Liver (tissue), 9 donors: ENCODE results near the gene MYO15A. TPM values are rescaled to one million over a fixed set of nuclear protein-coding genes. Genes with fewer than 3 reads are reported as not detected.

Source experiments
- DNase-seq: peaks from one replicate; pipeline ENCODE4 v3.0.0-alpha.2; 2017; ENCODE audit warnings: low spot score
- H3K27ac ChIP-seq, 2 donors: one replicate each; pipeline ENCODE4 v1.7.0; 2013; ENCODE audit warnings: inconsistent platforms in 2 of 2, low read length in 2 of 2, control low read depth in 1 of 2, low read depth in 1 of 2, mild to moderate bottlenecking in 1 of 2
- H3K27me3 ChIP-seq, 4 donors: one replicate each; pipeline versions ENCODE4 v1.6.1 to v1.7.0; 2013; ENCODE audit warnings: low read length in 3 of 4, inconsistent platforms in 1 of 4, mild to moderate bottlenecking in 1 of 4, moderate library complexity in 1 of 4; ENCODE audit not compliant: control insufficient read depth in 4 of 4, insufficient read depth in 4 of 4
- H3K36me3 ChIP-seq, 4 donors: one replicate each; pipeline versions ENCODE4 v1.6.1 to v1.7.0; 2013; ENCODE audit warnings: low read length in 3 of 4, mild to moderate bottlenecking in 3 of 4, low read depth in 1 of 4, moderate library complexity in 1 of 4; ENCODE audit not compliant: control insufficient read depth in 4 of 4, insufficient read depth in 3 of 4
- H3K4me1 ChIP-seq, 4 donors: one replicate each; pipeline versions ENCODE4 v1.6.1 to v1.7.0; 2013; ENCODE audit warnings: low read length in 3 of 4, mild to moderate bottlenecking in 3 of 4, moderate library complexity in 1 of 4; ENCODE audit not compliant: control insufficient read depth in 4 of 4, insufficient read depth in 4 of 4
- H3K4me3 ChIP-seq, 3 donors: one replicate each; pipeline versions ENCODE4 v1.6.1 to v1.7.0; 2013; ENCODE audit warnings: low read length in 3 of 3, control low read depth in 1 of 3, low read depth in 1 of 3, mild to moderate bottlenecking in 1 of 3
- H3K9ac ChIP-seq, 2 donors: one replicate each; pipeline ENCODE4 v1.7.0; 2013; ENCODE audit warnings: low read length in 2 of 2, mild to moderate bottlenecking in 2 of 2, moderate library complexity in 2 of 2, control low read depth in 1 of 2, low read depth in 1 of 2
- H3K9me3 ChIP-seq, 4 donors: one replicate each; pipeline versions ENCODE4 v1.6.1 to v1.7.0; 2013; ENCODE audit warnings: low read length in 3 of 4; ENCODE audit not compliant: control insufficient read depth in 4 of 4
- ATF3 ChIP-seq: IDR thresholded peaks from 2 replicates; pipeline ENCODE4 v1.6.1; 2016; ENCODE audit warnings: antibody characterized with exemption
- CTCF ChIP-seq: fragments of 150-350 bp; IDR thresholded peaks from 2 replicates; pipeline ENCODE4 v1.5.1; 2017; ENCODE audit warnings: improper control_type of control experiment, low read depth, low read length; ENCODE audit not compliant: missing input control
- EGR1 ChIP-seq, 2 donors: IDR thresholded peaks; 2 replicates each; pipeline ENCODE4 v1.6.1; 2016 to 2018; ENCODE audit warnings: antibody characterized with exemption in 2 of 2, low read depth in 2 of 2
- FOXA1 ChIP-seq: IDR thresholded peaks from 2 replicates; pipeline ENCODE4 v1.6.1; 2016; ENCODE audit warnings: antibody characterized with exemption
- FOXA2 ChIP-seq: IDR thresholded peaks from 2 replicates; pipeline ENCODE4 v1.6.1; 2016; ENCODE audit warnings: antibody characterized with exemption
- HNF4A ChIP-seq, 2 donors: conservative IDR thresholded peaks; 2 replicates each; pipeline ENCODE4 v1.6.1; 2016; ENCODE audit warnings: antibody characterized with exemption in 2 of 2, mild to moderate bottlenecking in 2 of 2
- MAX ChIP-seq: IDR thresholded peaks from 2 replicates; pipeline ENCODE4 v1.6.1; 2016; ENCODE audit warnings: antibody characterized with exemption
- RAD21 ChIP-seq, 2 donors: IDR thresholded peaks; 2 replicates each; pipeline ENCODE4 v1.6.1; 2016; ENCODE audit warnings: antibody characterized with exemption in 2 of 2, mild to moderate bottlenecking in 2 of 2
- REST ChIP-seq: IDR thresholded peaks from 2 replicates; pipeline ENCODE4 v1.6.1; 2016; ENCODE audit warnings: antibody characterized with exemption, mild to moderate bottlenecking
- RXRA ChIP-seq, 2 donors: IDR thresholded peaks; 2 replicates each; pipeline ENCODE4 v1.6.1; 2017 to 2018; ENCODE audit warnings: antibody characterized with exemption in 2 of 2, mild to moderate bottlenecking in 1 of 2
- SP1 ChIP-seq: IDR thresholded peaks from 2 replicates; pipeline ENCODE4 v1.6.1; 2018; ENCODE audit warnings: antibody characterized with exemption, mild to moderate bottlenecking
- YY1 ChIP-seq: IDR thresholded peaks from 2 replicates; pipeline ENCODE4 v1.6.1; 2016; ENCODE audit warnings: antibody characterized with exemption, mild to moderate bottlenecking
- WGBS: extraction: QIAGEN DNeasy Blood & Tissue Kit; methylation state at CpG from one replicate; pipeline ENCODE4 v1.1.7; 2013; 5-methylcytosine and 5-hydroxymethylcytosine counted together
- polyA plus RNA-seq, 2 donors: library from polyadenylated mRNA; stranded (reverse) in 1 of 2; unstranded in 1 of 2; fragments of 200-250 nt in 1 of 2; fragments of >200 nt in 1 of 2; fragmentation: Nextera tagmentation in 1 of 2; extraction: Ambion mirVana in 1 of 2; gene quantifications; one replicate each; pipeline versions ENCODE4 v1.2.1 to v1.2.3, GENCODE V29; 2013 to 2015
- total RNA-seq, 2 donors: library from RNA; depleted of rRNA; stranded (reverse); fragments of >200 nt; gene quantifications; one replicate each; pipeline ENCODE4 v1.2.3, GENCODE V29; 2014
- donor health status: healthy.
- donor health status: healthy.
- donor health status: healthy.
- donor health status: healthy.
- donor health status: healthy.

Gene MYO15A
- total and polyA plus RNA-seq, 4 donors, result 0.15 to 2.9 (median 0.97) TPM

- H3K36me3 ChIP-seq, result no peaks in the 10 kb centered on the region
- H3K27ac ChIP-seq, result no peak overlapping the region
- H3K27me3 ChIP-seq, result no peaks in the 10 kb centered on the region
- peaks cover 7 to 27% (median 24%) of the 10 kb centered on the region in 4 donors for H3K4me1 ChIP-seq
- no peak overlapping the region for H3K9ac ChIP-seq
- H3K9me3 ChIP-seq, result no peaks in the 10 kb centered on the region
- H3K4me3 ChIP-seq, result no peak overlapping the region
- 84% methylated on average over 18 of the region's 18 CpGs for WGBS
- no peak for TF ChIP-seq FOXA2
- no peak for TF ChIP-seq ATF3
- TF ChIP-seq CTCF, result no peak
- TF ChIP-seq HNF4A (conservative IDR thresholded peaks at IDR 0.05), result no peak
- no peak for TF ChIP-seq SP1
- DNase-seq, result no peak
Observed at GRCh38 chr17:18143044-18143936, 34.7 kb downstream of the MYO15A start.

GRCh38 chr17:18144261-18144660 lies 35.7 kb downstream of the MYO15A start:
- no peaks in the 10 kb centered on the region for H3K9me3 ChIP-seq
- 93% methylated on average over 4 of the region's 4 CpGs for WGBS
- H3K4me1 ChIP-seq, result peaks cover 2 to 19% (median 15%) of the 10 kb centered on the region in 4 donors
- no peaks in the 10 kb centered on the region for H3K27me3 ChIP-seq
- no peak overlapping the region for H3K4me3 ChIP-seq
- TF ChIP-seq FOXA2, result no peak
- TF ChIP-seq EGR1 (IDR thresholded peaks at IDR 0.05; ENCODE audit: low read depth in 2 of 2), result no peak
- TF ChIP-seq RXRA (IDR thresholded peaks at IDR 0.05), result no peak
- no peak for TF ChIP-seq MAX
- TF ChIP-seq RAD21 (IDR thresholded peaks at IDR 0.05), result no peak
- no peak for TF ChIP-seq FOXA1
- TF ChIP-seq REST, result no peak
- no peak overlapping the region for H3K27ac ChIP-seq
- no peak overlapping the region for H3K9ac ChIP-seq
- no peaks in the 10 kb centered on the region for H3K36me3 ChIP-seq
- DNase-seq, result no peak

GRCh38 chr17:18144855-18145254 lies 36.3 kb downstream of the MYO15A start:
- peaks cover 0 to 13% (median 9%) of the 10 kb centered on the region in 4 donors for H3K4me1 ChIP-seq
- DNase-seq, result no peak
- TF ChIP-seq RXRA (IDR thresholded peaks at IDR 0.05) (no peak), YY1 (no peak)
- WGBS, result 93% methylated on average over 1 of the region's 1 CpG
- no peak overlapping the region for H3K4me3 ChIP-seq
- no peak overlapping the region for H3K9ac ChIP-seq
- no peaks in the 10 kb centered on the region for H3K9me3 ChIP-seq
- H3K36me3 ChIP-seq, result no peaks in the 10 kb centered on the region
- no peak overlapping the region for H3K27ac ChIP-seq
- no peaks in the 10 kb centered on the region for H3K27me3 ChIP-seq
